Kidney (tissue), 14 donors: ENCODE results near the gene COL12A1. TPM values are rescaled to one million over a fixed set of nuclear protein-coding genes. Genes with fewer than 3 reads are reported as not detected.

ENCODE experiments used
- DNase-seq, 5 donors: peaks; one replicate each; pipeline ENCODE4 v3.0.0-alpha.2; 2013 to 2020
- FAIRE-seq: peaks from 2 replicates; lab custom pipeline; 2012; peaks lifted over from hg19 to GRCh38; lab: Jason Lieb, UNC
- H3K27ac ChIP-seq, 2 donors: one replicate each; pipeline ENCODE4 v1.7.0; 2013; ENCODE audit warnings: low read depth in 2 of 2, low read length in 2 of 2, inconsistent platforms in 1 of 2
- H3K27me3 ChIP-seq: one replicate; pipeline ENCODE4 v1.7.1; 2013; ENCODE audit warnings: low read length, inconsistent platforms; ENCODE audit not compliant: control insufficient read depth, insufficient read depth
- H3K36me3 ChIP-seq, 3 donors: one replicate each; pipeline versions ENCODE4 v1.7.0 to v1.7.1; 2013; ENCODE audit warnings: low read length in 3 of 3, control low read depth in 1 of 3, inconsistent platforms in 1 of 3; ENCODE audit not compliant: insufficient read depth in 3 of 3, control insufficient read depth in 2 of 3
- H3K4me1 ChIP-seq, 3 donors: one replicate each; pipeline versions ENCODE4 v1.7.0 to v1.7.1; 2013; ENCODE audit warnings: low read length in 3 of 3, inconsistent platforms in 1 of 3, low read depth in 1 of 3; ENCODE audit not compliant: control insufficient read depth in 2 of 3, insufficient read depth in 2 of 3
- H3K4me3 ChIP-seq, 3 donors: one replicate each; pipeline versions ENCODE4 v1.7.0 to v1.8.1; 2013; ENCODE audit warnings: low read length in 3 of 3, control low read depth in 1 of 3, inconsistent platforms in 1 of 3
- H3K9ac ChIP-seq, 3 donors: one replicate each; pipeline versions ENCODE4 v1.7.0 to v1.7.1; 2013; ENCODE audit warnings: low read length in 3 of 3, control low read depth in 1 of 3, inconsistent platforms in 1 of 3
- H3K9me3 ChIP-seq, 3 donors: one replicate each; pipeline versions ENCODE4 v1.7.0 to v1.7.1; 2013; ENCODE audit warnings: low read length in 3 of 3, control low read depth in 1 of 3, inconsistent platforms in 1 of 3; ENCODE audit not compliant: control insufficient read depth in 2 of 3, insufficient read depth in 1 of 3
- CTCF ChIP-seq: IDR thresholded peaks from 3 replicates; pipeline ENCODE4 v1.5.1; 2012; ENCODE audit warnings: mild to moderate bottlenecking, moderate library complexity, borderline replicate concordance; ENCODE audit not compliant: insufficient read depth; ENCODE audit errors: extremely low read depth
- intact Hi-C: fragments of 100-400 bp; cut with DNase I; formaldehyde crosslinking; loops from one replicate; pipeline ENCODE4 v1.11.1; 2022
- polyA plus RNA-seq: library from polyadenylated mRNA; stranded (reverse); fragments of 350-450 nt; fragmentation: Illumina TruSeq; extraction: RNeasy Lipid Tissue Mini Kit (QIAGEN cat#74804); gene quantifications from one replicate; pipeline ENCODE4 v1.2.3, GENCODE V29; 2014; ENCODE audit warnings: low read depth, low replicate concordance; ENCODE audit not compliant: insufficient read depth
- total RNA-seq: library from RNA; stranded (reverse); fragmentation: NEBNext Ultra II Directional; extraction: Animal tissue kit (Norgen Biotek cat#: 25700); gene quantifications from one replicate; pipeline ENCODE4 v1.2.1, GENCODE V29; 2021
- donor health status: control.
- donor health status: control.
- donor health status: control.
- donor health status: control.
- donor health status: control.
- donor health status: DM: yes; HTN: yes; CAD: no.
- donor health status: Normal renal cell carcinoma (clear cell type).

The COL12A1 gene
- total and polyA plus RNA-seq, 2 donors from 2014 or later: 12.3 to 28.3 TPM

DNA sequence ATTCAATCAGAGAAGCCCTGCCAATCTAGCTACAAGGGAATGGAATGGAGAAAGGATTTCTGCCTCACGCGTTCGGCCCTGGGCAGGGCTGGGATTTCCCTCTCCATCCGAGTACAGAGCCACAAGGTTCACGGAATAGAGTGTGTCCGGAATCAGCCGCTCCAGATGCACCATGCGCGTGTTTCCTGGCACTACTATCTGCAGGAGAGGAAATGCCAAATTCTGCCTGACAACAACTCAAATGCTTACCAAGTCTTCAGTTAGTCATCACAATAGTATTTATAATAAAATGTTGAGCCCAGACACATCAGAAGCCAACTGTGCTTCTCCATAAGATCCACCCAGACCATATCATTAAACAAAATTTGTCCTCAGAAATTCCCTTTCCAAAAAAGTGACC lies 75.1 kb downstream of the COL12A1 start:
- H3K36me3 ChIP-seq: peaks cover 0 to 2% (median 0%) of the 10 kb centered on the region in 3 donors
- H3K4me3 ChIP-seq: no peak overlapping the region
- no peaks in the 10 kb centered on the region for H3K4me1 ChIP-seq
- H3K27me3 ChIP-seq: no peaks in the 10 kb centered on the region
- intact Hi-C loops: no loop called here
- DNase-seq (no peak), FAIRE-seq (no peak)
- no peak for TF ChIP-seq CTCF
- no peaks in the 10 kb centered on the region for H3K9me3 ChIP-seq
- H3K27ac ChIP-seq: no peak overlapping the region
- no peak overlapping the region for H3K9ac ChIP-seq

GRCh38 chr6:75128878-75129570 lies 76.8 kb downstream of the COL12A1 start:
- H3K27me3 ChIP-seq: no peaks in the 10 kb centered on the region
- no peak overlapping the region for H3K4me3 ChIP-seq

GRCh38 chr6:75126518-75126917 lies 79.3 kb downstream of the COL12A1 start:
- FAIRE-seq (no peak), DNase-seq (no peak)
- Histone ChIP-seq H3K27me3 (no peaks in the 10 kb centered on the region), H3K4me3 (no peak overlapping the region), H3K27ac (no peak overlapping the region), H3K9me3 (no peaks in the 10 kb centered on the region), H3K36me3 (no peaks in the 10 kb centered on the region), H3K9ac (no peak overlapping the region), H3K4me1 (no peaks in the 10 kb centered on the region)
- TF ChIP-seq CTCF: no peak
- intact Hi-C loops: no loop called here

More at GRCh38 chr6:75128878-75129570, 76.8 kb downstream of the COL12A1 start:
- Histone ChIP-seq H3K4me1 (no peaks in the 10 kb centered on the region), H3K9ac (no peak overlapping the region), H3K9me3 (no peaks in the 10 kb centered on the region), H3K36me3 (peaks cover 0 to 2% (median 0%) of the 10 kb centered on the region in 3 donors), H3K27ac (no peak overlapping the region)
- FAIRE-seq (no peak), DNase-seq (no peak)
- intact Hi-C loops: no loop called here
- TF ChIP-seq CTCF: no peak
